HG02571 (cell line): Measurements from ENCODE around the gene CFAP299.
"Not testable (repeated sequence)": the region's sequence is repeated elsewhere in the genome, so short reads cannot be mapped to it uniquely, and the experiment has no call there.

ENCODE experiments used
- ATAC-seq: cut with Tn5 transposase; IDR thresholded peaks from one replicate; pipeline ENCODE4 v1.9.1; 2021; ENCODE audit warnings: mild to moderate bottlenecking, moderate library complexity; ENCODE audit not compliant: unreplicated experiment

The CFAP299 gene

GRCh38 chr4:80439294-80440061 lies 103.9 kb downstream of the CFAP299 start:
- ATAC-seq = not testable (repeated sequence)

- ATAC-seq = no peak
Measured at GRCh38 chr4:80446248-80446647, 110.7 kb downstream of the CFAP299 start.

GRCh38 chr4:80446664-80447063 lies 111.1 kb downstream of the CFAP299 start:
- no peak for ATAC-seq

- no peak for ATAC-seq
Measured at GRCh38 chr4:80447493-80447892, 112.0 kb downstream of the CFAP299 start.

- no peak for ATAC-seq
Measured at GRCh38 chr4:80448056-80448455, 112.5 kb downstream of the CFAP299 start.

- no peak for ATAC-seq
Measured at GRCh38 chr4:80452055-80452454, 116.5 kb downstream of the CFAP299 start.

GRCh38 chr4:80452768-80453167 lies 117.2 kb downstream of the CFAP299 start:
- ATAC-seq = no peak

- no peak for ATAC-seq
Measured at GRCh38 chr4:80454040-80454439, 118.5 kb downstream of the CFAP299 start.

- no peak for ATAC-seq
Measured at GRCh38 chr4:80454556-80454955, 119.0 kb downstream of the CFAP299 start.

- ATAC-seq = no peak
Measured at GRCh38 chr4:80459918-80460473, 124.5 kb downstream of the CFAP299 start.

GRCh38 chr4:80461412-80461811 lies 125.9 kb downstream of the CFAP299 start:
- no peak for ATAC-seq

- peak; percentile 59 for ATAC-seq
Measured at GRCh38 chr4:80462621-80463091, 127.1 kb downstream of the CFAP299 start.

GRCh38 chr4:80463509-80463908 lies 128.0 kb downstream of the CFAP299 start:
- ATAC-seq = no peak

GRCh38 chr4:80465238-80465637 lies 129.7 kb downstream of the CFAP299 start:
- ATAC-seq = no peak

GRCh38 chr4:80465736-80466135 lies 130.2 kb downstream of the CFAP299 start:
- ATAC-seq = no peak

GRCh38 chr4:80466618-80467017 lies 131.1 kb downstream of the CFAP299 start:
- ATAC-seq = no peak

- no peak for ATAC-seq
Measured at GRCh38 chr4:80471756-80472155, 136.2 kb downstream of the CFAP299 start.

- ATAC-seq = no peak
Measured at GRCh38 chr4:80475236-80475635, 139.7 kb downstream of the CFAP299 start.

GRCh38 chr4:80475798-80476197 lies 140.3 kb downstream of the CFAP299 start:
- no peak for ATAC-seq

GRCh38 chr4:80484712-80485111 lies 149.2 kb downstream of the CFAP299 start:
- ATAC-seq = no peak

GRCh38 chr4:80486603-80487002 lies 151.1 kb downstream of the CFAP299 start:
- ATAC-seq = no peak

GRCh38 chr4:80489798-80490197 lies 154.3 kb downstream of the CFAP299 start:
- no peak for ATAC-seq
